ENCODE data around the gene GPC3.
A peak's percentile ranks its signal among the peaks of the same experiment; 100 is the strongest.

Gene GPC3

GRCh38 chrX:133840415-133840814, 145.0 kb downstream of the GPC3 start:
- DNase-seq (ENCODE audit: low read depth) = no peak

GRCh38 chrX:133838761-133839676, 146.4 kb downstream of the GPC3 start:
- no peak for DNase-seq (ENCODE audit: low read depth)

- no peak for DNase-seq (ENCODE audit: low read depth)
Observed at GRCh38 chrX:133837091-133837490, 148.3 kb downstream of the GPC3 start.

GRCh38 chrX:133836561-133836960, 148.8 kb downstream of the GPC3 start:
- no peak for DNase-seq (ENCODE audit: low read depth)

- no peak for DNase-seq (ENCODE audit: low read depth)
Observed at GRCh38 chrX:133834771-133835170, 150.6 kb downstream of the GPC3 start.

GRCh38 chrX:133819546-133819945, 165.8 kb downstream of the GPC3 start:
- DNase-seq (ENCODE audit: low read depth) = no peak

GRCh38 chrX:133818019-133818418, 167.4 kb downstream of the GPC3 start:
- DNase-seq (ENCODE audit: low read depth) = no peak

- DNase-seq (ENCODE audit: low read depth) = no peak
Observed at GRCh38 chrX:133815496-133815895, 169.9 kb downstream of the GPC3 start.

- DNase-seq (ENCODE audit: low read depth) = no peak
Observed at GRCh38 chrX:133813971-133814370, 171.4 kb downstream of the GPC3 start.

GRCh38 chrX:133812402-133812801, 173.0 kb downstream of the GPC3 start:
- DNase-seq (ENCODE audit: low read depth) = no peak

- DNase-seq (ENCODE audit: low read depth) = no peak
Observed at GRCh38 chrX:133810925-133811324, 174.5 kb downstream of the GPC3 start.

GRCh38 chrX:133804072-133804471, 181.3 kb downstream of the GPC3 start:
- no peak for DNase-seq (ENCODE audit: low read depth)

GRCh38 chrX:133796282-133796681, 189.1 kb downstream of the GPC3 start:
- no peak for DNase-seq (ENCODE audit: low read depth)

GRCh38 chrX:133794126-133794525, 191.3 kb downstream of the GPC3 start:
- DNase-seq (ENCODE audit: low read depth) = no peak

GRCh38 chrX:133793626-133794025, 191.8 kb downstream of the GPC3 start:
- no peak for DNase-seq (ENCODE audit: low read depth)

- peak; percentile 32 for DNase-seq (ENCODE audit: low read depth)
Observed at GRCh38 chrX:133792198-133792953, 193.0 kb downstream of the GPC3 start.

- DNase-seq (ENCODE audit: low read depth) = no peak
Observed at GRCh38 chrX:133789829-133790228, 195.6 kb downstream of the GPC3 start.

- DNase-seq (ENCODE audit: low read depth) = no peak
Observed at GRCh38 chrX:133786382-133786781, 199.0 kb downstream of the GPC3 start.

GRCh38 chrX:133783274-133783673, 202.1 kb downstream of the GPC3 start:
- no peak for DNase-seq (ENCODE audit: low read depth)

GRCh38 chrX:133781174-133781573, 204.2 kb downstream of the GPC3 start:
- DNase-seq (ENCODE audit: low read depth) = no peak

- DNase-seq (ENCODE audit: low read depth) = no peak
Observed at GRCh38 chrX:133776072-133776471, 209.3 kb downstream of the GPC3 start.

- no peak for DNase-seq (ENCODE audit: low read depth)
Observed at GRCh38 chrX:133774807-133775206, 210.6 kb downstream of the GPC3 start.

GRCh38 chrX:133771086-133771646, 214.2 kb downstream of the GPC3 start:
- no peak for DNase-seq (ENCODE audit: low read depth)
